HL-60 (cell line): ENCODE data around the gene CSNK1G2.

Source experiments
- DNase-seq, 2 experiments: peaks; one replicate each; pipeline ENCODE4 v3.0.0-alpha.2; 2010 to 2020; ENCODE audit warnings: low read depth in 1 of 2, low spot score in 1 of 2
- H3K27ac ChIP-seq: fragments of 250-450 bp; sonication (Bioruptor Pico); replicated peaks from 2 replicates; pipeline ENCODE4 v1.5.1; 2020; ENCODE audit warnings: mild to moderate bottlenecking, moderate library complexity
- H3K27me3 ChIP-seq: fragments of 250-450 bp; sonication (Bioruptor Pico); 2 replicates; pipeline ENCODE4 v1.5.1; 2021; ENCODE audit warnings: mild to moderate bottlenecking, moderate library complexity; ENCODE audit not compliant: insufficient read depth, poor library complexity, severe bottlenecking
- H3K4me3 ChIP-seq: replicated peaks from 2 replicates; pipeline ENCODE4 v1.5.1; 2011; ENCODE audit warnings: mild to moderate bottlenecking, control low read depth, low read length; ENCODE audit not compliant: insufficient read depth
- GABPA ChIP-seq: IDR thresholded peaks from 2 replicates; pipeline ENCODE4 v1.6.1; 2012; ENCODE audit warnings: low read depth
- POLR2AphosphoS5 ChIP-seq: IDR thresholded peaks from 2 replicates; pipeline ENCODE4 v1.6.1; 2012; ENCODE audit warnings: low read depth
- REST ChIP-seq: IDR thresholded peaks from 2 replicates; pipeline ENCODE4 v1.6.1; 2012; ENCODE audit warnings: low read depth; ENCODE audit not compliant: insufficient replicate concordance
- SPI1 ChIP-seq: IDR thresholded peaks from 2 replicates; pipeline ENCODE4 v1.6.1; 2012; ENCODE audit warnings: low read depth, mild to moderate bottlenecking, borderline replicate concordance
- TF ChIP-seq, protein P1 (sequence below): IDR thresholded peaks from one replicate; pipeline ENCODE4 v1.5.1; 2011; ENCODE audit warnings: low read length, control low read depth, inconsistent platforms; ENCODE audit not compliant: insufficient read depth

Gene CSNK1G2

DNA sequence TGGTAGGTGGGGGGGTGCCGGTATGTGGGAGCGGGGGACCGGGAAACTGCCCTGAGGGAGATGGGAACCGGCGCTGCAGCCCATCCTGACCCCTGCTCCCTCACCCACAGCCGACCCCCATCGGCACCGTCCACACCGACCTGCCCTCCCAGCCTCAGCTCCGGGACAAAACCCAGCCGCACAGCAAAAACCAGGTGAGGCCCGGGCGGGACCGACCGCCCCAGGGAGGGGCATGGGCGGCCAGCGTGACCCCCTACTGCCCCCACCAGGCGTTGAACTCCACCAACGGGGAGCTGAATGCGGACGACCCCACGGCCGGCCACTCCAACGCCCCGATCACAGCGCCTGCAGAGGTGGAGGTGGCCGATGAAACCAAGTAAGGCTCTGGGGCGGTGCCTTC, 38.7 kb downstream of the CSNK1G2 start:
- TF ChIP-seq GABPA (no peak), SPI1 (no peak), REST (no peak), POLR2AphosphoS5 (no peak)
- TF ChIP-seq, protein P1, sequence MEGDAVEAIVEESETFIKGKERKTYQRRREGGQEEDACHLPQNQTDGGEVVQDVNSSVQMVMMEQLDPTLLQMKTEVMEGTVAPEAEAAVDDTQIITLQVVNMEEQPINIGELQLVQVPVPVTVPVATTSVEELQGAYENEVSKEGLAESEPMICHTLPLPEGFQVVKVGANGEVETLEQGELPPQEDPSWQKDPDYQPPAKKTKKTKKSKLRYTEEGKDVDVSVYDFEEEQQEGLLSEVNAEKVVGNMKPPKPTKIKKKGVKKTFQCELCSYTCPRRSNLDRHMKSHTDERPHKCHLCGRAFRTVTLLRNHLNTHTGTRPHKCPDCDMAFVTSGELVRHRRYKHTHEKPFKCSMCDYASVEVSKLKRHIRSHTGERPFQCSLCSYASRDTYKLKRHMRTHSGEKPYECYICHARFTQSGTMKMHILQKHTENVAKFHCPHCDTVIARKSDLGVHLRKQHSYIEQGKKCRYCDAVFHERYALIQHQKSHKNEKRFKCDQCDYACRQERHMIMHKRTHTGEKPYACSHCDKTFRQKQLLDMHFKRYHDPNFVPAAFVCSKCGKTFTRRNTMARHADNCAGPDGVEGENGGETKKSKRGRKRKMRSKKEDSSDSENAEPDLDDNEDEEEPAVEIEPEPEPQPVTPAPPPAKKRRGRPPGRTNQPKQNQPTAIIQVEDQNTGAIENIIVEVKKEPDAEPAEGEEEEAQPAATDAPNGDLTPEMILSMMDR: no peak
- DNase-seq: no peak
- H3K27ac ChIP-seq: no peak overlapping the region
- H3K4me3 ChIP-seq: no peak overlapping the region
- H3K27me3 ChIP-seq: no peaks in the 10 kb centered on the region

- no peak for DNase-seq
- Histone ChIP-seq H3K27ac (no peak overlapping the region), H3K27me3 (no peaks in the 10 kb centered on the region), H3K4me3 (no peak overlapping the region)
- TF ChIP-seq, protein P1: no peak
- TF ChIP-seq POLR2AphosphoS5: no peak
- no peak for TF ChIP-seq SPI1
- TF ChIP-seq REST: no peak
- TF ChIP-seq GABPA: no peak
These were observed 39.3 kb downstream of the CSNK1G2 start for GRCh38 chr19:1980091-1980808.

DNA sequence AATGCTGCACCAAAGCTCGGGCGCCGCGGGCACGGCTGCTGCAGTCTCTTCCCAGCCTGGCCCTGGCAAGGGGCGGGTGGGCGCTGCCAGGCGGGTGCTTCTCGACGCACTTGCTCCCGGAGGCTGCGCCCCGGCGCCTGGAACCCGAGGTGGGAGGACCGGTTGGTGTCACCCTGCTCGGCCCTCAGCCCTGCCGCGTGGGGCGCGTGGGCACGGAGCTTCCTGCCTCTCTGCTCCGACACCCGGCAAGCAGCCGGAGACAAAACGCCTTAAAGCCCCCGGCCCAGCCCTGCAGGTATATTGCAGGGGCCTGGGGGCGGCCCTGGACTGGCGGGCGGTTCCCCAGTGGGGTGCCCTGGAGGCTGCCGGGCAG, 39.8 kb downstream of the CSNK1G2 start:
- Histone ChIP-seq H3K27me3 (no peaks in the 10 kb centered on the region), H3K27ac (no peak overlapping the region), H3K4me3 (no peak overlapping the region)
- DNase-seq: no peak
- TF ChIP-seq, protein P1: no peak
- TF ChIP-seq POLR2AphosphoS5 (no peak), REST (no peak), GABPA (no peak), SPI1 (no peak)
